Lower leg skin (tissue), 3 donors: ENCODE measurements around the gene B4GALT7.

Source experiments
- POLR2A ChIP-seq, 2 donors: fragments of 450-650 bp; IDR thresholded peaks; one replicate each; pipeline ENCODE4 v1.6.1; 2016 to 2017; ENCODE audit warnings: antibody characterized with exemption in 2 of 2, mild to moderate bottlenecking in 1 of 2, moderate library complexity in 1 of 2
- TF ChIP-seq, protein P1 (sequence below), 3 donors: fragments of 450-650 bp; IDR thresholded peaks; one replicate each; pipeline ENCODE4 v1.5.1; 2016; ENCODE audit warnings: antibody characterized with exemption in 3 of 3, mild to moderate bottlenecking in 3 of 3, moderate library complexity in 2 of 3

GRCh38 chr5:177605078-177605477 lies 5.1 kb downstream of the B4GALT7 start:
- TF ChIP-seq, protein P1, sequence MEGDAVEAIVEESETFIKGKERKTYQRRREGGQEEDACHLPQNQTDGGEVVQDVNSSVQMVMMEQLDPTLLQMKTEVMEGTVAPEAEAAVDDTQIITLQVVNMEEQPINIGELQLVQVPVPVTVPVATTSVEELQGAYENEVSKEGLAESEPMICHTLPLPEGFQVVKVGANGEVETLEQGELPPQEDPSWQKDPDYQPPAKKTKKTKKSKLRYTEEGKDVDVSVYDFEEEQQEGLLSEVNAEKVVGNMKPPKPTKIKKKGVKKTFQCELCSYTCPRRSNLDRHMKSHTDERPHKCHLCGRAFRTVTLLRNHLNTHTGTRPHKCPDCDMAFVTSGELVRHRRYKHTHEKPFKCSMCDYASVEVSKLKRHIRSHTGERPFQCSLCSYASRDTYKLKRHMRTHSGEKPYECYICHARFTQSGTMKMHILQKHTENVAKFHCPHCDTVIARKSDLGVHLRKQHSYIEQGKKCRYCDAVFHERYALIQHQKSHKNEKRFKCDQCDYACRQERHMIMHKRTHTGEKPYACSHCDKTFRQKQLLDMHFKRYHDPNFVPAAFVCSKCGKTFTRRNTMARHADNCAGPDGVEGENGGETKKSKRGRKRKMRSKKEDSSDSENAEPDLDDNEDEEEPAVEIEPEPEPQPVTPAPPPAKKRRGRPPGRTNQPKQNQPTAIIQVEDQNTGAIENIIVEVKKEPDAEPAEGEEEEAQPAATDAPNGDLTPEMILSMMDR (IDR thresholded peaks at IDR 0.05), result no peak
- no peak for TF ChIP-seq POLR2A (IDR thresholded peaks at IDR 0.05)
